Activated B cell treated with CpG ODN at 0.5 μM for 24 hours (primary cell): ENCODE results near the gene GLT8D2. TPM values are rescaled to one million over a fixed set of nuclear protein-coding genes. Genes with fewer than 3 reads are reported as not detected.
"Not testable (repeated sequence)": the region's sequence is repeated elsewhere in the genome, so short reads cannot be mapped to it uniquely, and the experiment has no call there.

Source experiments
- ATAC-seq: fragments of 200-7000 bp; cut with Tn5 transposase; one replicate; pipeline ENCODE4 v1.10.0; 2021; ENCODE audit warnings: low read depth, mild to moderate bottlenecking, moderate library complexity
- CTCF ChIA-PET: fragments of 350-600 bp; sonication (Branson Sonifier 250); formaldehyde crosslinking; loops from one replicate; lab custom pipeline; 2021; ENCODE audit warnings: antibody characterized with exemption; lab: Charles Lee
- POLR2A ChIA-PET: fragments of 350-600 bp; sonication (Branson Sonifier 250); formaldehyde crosslinking; loops from one replicate; lab custom pipeline; 2021; ENCODE audit warnings: antibody characterized with exemption; lab: Charles Lee
- DNase-seq: peaks from one replicate; pipeline ENCODE4 v3.0.0; 2022
- H3K27ac Mint-ChIP-seq: one replicate; pipeline ENCODE4 v1.8.0; 2020; ENCODE audit warnings: mixed read lengths
- H3K27me3 Mint-ChIP-seq: one replicate; pipeline ENCODE4 v1.8.0; 2021; ENCODE audit warnings: mixed read lengths
- H3K36me3 Mint-ChIP-seq: one replicate; pipeline ENCODE4 v1.8.0; 2021; ENCODE audit warnings: low read depth, mixed read lengths
- H3K4me1 Mint-ChIP-seq: one replicate; pipeline ENCODE4 v1.8.0; 2021; ENCODE audit warnings: mixed read lengths
- H3K4me3 Mint-ChIP-seq: one replicate; pipeline ENCODE4 v1.8.0; 2020; ENCODE audit warnings: mild to moderate bottlenecking, mixed read lengths
- H3K9me3 Mint-ChIP-seq: one replicate; pipeline ENCODE4 v1.8.0; 2020; ENCODE audit warnings: mixed read lengths
- intact Hi-C: fragments of 100-400 bp; cut with micrococcal nuclease; formaldehyde crosslinking; loops from one replicate; pipeline ENCODE4 v1.15.1; 2024
- total RNA-seq: library from RNA; stranded (reverse); gene quantifications from 2 replicates; pipeline ENCODE4 v1.2.3, GENCODE V29; 2022
- TF ChIP-seq, protein P1 (sequence below): fragments of 200-600 bp; IDR thresholded peaks from one replicate; pipeline ENCODE4 v1.8.0; 2022; ENCODE audit warnings: antibody characterized with exemption, mild to moderate bottlenecking

The GLT8D2 gene
- total RNA-seq, 1 donor from 2014 or later, result not detected

DNA sequence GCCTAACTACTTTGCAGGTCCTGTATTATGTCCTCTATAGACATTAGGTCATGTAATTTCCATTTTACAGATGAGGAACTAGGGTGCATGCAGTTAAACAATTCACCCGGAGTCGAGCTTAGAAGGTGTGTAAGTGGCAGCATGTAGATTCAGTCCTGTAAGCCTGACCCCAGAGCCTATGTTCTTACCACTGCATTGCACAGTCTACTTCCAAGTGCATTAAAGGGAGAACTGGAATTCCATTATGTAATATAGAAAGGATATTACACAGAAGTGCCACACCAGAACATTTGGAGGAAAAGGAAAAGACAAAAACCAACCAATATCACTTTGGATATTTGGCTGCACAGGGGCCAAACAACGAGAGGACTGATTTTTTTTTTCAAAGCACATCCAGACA lies 1.2 kb downstream of the GLT8D2 start:
- ATAC-seq (no peak), DNase-seq (no peak)
- intact Hi-C loops, result no loop called here
- CTCF ChIA-PET, result no interaction called here
- TF ChIP-seq, protein P1, sequence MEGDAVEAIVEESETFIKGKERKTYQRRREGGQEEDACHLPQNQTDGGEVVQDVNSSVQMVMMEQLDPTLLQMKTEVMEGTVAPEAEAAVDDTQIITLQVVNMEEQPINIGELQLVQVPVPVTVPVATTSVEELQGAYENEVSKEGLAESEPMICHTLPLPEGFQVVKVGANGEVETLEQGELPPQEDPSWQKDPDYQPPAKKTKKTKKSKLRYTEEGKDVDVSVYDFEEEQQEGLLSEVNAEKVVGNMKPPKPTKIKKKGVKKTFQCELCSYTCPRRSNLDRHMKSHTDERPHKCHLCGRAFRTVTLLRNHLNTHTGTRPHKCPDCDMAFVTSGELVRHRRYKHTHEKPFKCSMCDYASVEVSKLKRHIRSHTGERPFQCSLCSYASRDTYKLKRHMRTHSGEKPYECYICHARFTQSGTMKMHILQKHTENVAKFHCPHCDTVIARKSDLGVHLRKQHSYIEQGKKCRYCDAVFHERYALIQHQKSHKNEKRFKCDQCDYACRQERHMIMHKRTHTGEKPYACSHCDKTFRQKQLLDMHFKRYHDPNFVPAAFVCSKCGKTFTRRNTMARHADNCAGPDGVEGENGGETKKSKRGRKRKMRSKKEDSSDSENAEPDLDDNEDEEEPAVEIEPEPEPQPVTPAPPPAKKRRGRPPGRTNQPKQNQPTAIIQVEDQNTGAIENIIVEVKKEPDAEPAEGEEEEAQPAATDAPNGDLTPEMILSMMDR, result no peak
- no peaks in the 10 kb centered on the region for H3K9me3 Mint-ChIP-seq
- no peak overlapping the region for H3K27ac Mint-ChIP-seq
- no peaks in the 10 kb centered on the region for H3K36me3 Mint-ChIP-seq
- peaks cover 5% of the 10 kb centered on the region for H3K4me1 Mint-ChIP-seq
- peaks cover 34% of the 10 kb centered on the region for H3K27me3 Mint-ChIP-seq
- POLR2A ChIA-PET, result no interaction called here
- H3K4me3 Mint-ChIP-seq, result no peak overlapping the region

DNA sequence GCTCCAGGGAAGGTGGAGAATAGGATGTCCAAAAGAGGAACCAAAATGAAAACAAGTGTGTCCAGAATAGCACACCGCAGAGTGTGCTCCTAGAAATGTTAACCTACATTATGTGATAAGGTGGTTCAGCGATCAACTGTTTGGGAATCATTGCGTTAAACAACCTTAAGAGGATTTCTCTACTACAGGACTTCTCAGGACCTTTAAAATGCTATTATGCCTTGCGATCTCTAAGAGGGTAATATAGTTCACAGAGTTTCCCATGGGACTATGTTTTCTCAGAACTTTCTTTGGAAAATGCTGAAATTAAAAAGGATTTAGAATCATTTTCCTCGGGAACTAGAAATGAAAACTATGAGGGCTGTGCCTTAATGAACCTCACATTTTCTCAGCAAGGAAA lies 1.8 kb downstream of the GLT8D2 start:
- H3K27me3 Mint-ChIP-seq, result peaks cover 31% of the 10 kb centered on the region
- H3K27ac Mint-ChIP-seq, result no peak overlapping the region
- ChIA-PET CTCF (no interaction called here), POLR2A (no interaction called here)
- TF ChIP-seq, protein P1, result no peak
- H3K4me1 Mint-ChIP-seq, result peaks cover 5% of the 10 kb centered on the region
- H3K36me3 Mint-ChIP-seq, result no peaks in the 10 kb centered on the region
- DNase-seq, result no peak
- intact Hi-C loops, result no loop called here
- no peak overlapping the region for H3K4me3 Mint-ChIP-seq
- no peaks in the 10 kb centered on the region for H3K9me3 Mint-ChIP-seq
- ATAC-seq, result no peak

DNA sequence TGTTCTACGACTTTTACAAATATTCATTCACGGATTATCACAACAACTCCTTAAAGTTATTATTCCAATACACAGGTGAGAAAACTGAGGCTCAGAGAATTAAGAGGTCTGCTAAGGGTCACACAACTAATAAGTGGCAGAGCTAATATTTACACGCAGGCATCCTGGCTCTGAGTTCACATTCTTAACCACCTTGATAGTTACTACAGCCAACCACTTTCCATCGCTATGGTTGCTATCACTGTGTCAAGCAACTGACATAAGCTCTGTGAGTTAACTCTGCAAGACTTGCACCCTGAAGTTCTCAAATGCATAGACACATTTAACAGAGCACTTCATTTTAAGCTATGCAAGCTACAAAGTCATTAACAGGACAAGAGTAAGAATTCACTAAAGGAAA lies 3.7 kb downstream of the GLT8D2 start:
- no peak for ATAC-seq
- no peaks in the 10 kb centered on the region for H3K36me3 Mint-ChIP-seq
- intact Hi-C loops, result no loop called here
- POLR2A ChIA-PET, result no interaction called here
- TF ChIP-seq, protein P1, result no peak
- CTCF ChIA-PET, result no interaction called here
- no peaks in the 10 kb centered on the region for H3K9me3 Mint-ChIP-seq
- H3K27ac Mint-ChIP-seq, result no peak overlapping the region
- DNase-seq, result no peak
- H3K27me3 Mint-ChIP-seq, result peaks cover 24% of the 10 kb centered on the region
- no peak overlapping the region for H3K4me3 Mint-ChIP-seq
- peaks cover 5% of the 10 kb centered on the region for H3K4me1 Mint-ChIP-seq

DNA sequence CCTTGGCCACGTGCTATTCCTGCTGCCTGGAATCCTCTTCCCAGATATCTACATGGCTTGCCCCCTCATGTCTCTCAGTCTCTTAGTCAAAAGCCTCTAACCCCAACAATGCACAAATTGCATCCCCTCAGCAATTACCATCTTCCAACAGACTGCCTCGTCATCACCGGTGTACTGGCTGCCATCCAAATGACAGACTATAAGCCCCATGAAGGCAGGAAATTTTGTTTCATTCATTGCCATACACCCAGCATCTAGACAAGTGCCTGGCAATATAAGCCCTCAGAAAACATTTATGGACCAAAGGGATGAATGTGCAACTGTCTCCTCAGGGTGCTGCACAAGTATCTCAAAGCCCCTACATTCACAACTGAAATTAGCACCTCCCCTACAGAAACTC lies 5.8 kb downstream of the GLT8D2 start:
- H3K4me3 Mint-ChIP-seq, result no peak overlapping the region
- no peaks in the 10 kb centered on the region for H3K9me3 Mint-ChIP-seq
- H3K4me1 Mint-ChIP-seq, result no peaks in the 10 kb centered on the region
- POLR2A ChIA-PET, result no interaction called here
- TF ChIP-seq, protein P1, result no peak
- ATAC-seq (no peak), DNase-seq (no peak)
- intact Hi-C loops, result no loop called here
- H3K27ac Mint-ChIP-seq, result no peak overlapping the region
- CTCF ChIA-PET, result no interaction called here
- peaks cover 8% of the 10 kb centered on the region for H3K27me3 Mint-ChIP-seq
- no peaks in the 10 kb centered on the region for H3K36me3 Mint-ChIP-seq

- Mint-ChIP-seq H3K9me3 (no peaks in the 10 kb centered on the region), H3K27me3 (no peaks in the 10 kb centered on the region), H3K36me3 (no peaks in the 10 kb centered on the region), H3K4me3 (no peak overlapping the region), H3K27ac (no peak overlapping the region), H3K4me1 (no peaks in the 10 kb centered on the region)
- CTCF ChIA-PET, result no interaction called here
- POLR2A ChIA-PET, result interaction anchor here (1.0 kb wide), 1 partner anchor 51 kb away, joined by 3 read pairs; no protein-coding TSS in a partner anchor
- ATAC-seq (no peak), DNase-seq (no peak)
- TF ChIP-seq, protein P1, result no peak
- intact Hi-C loops, result no loop called here
Observed at GRCh38 chr12:104042580-104042979, 7.4 kb downstream of the GLT8D2 start.

- H3K36me3 Mint-ChIP-seq, H3K4me1 Mint-ChIP-seq, CTCF ChIA-PET, ATAC-seq, H3K27ac Mint-ChIP-seq, POLR2A ChIA-PET, intact Hi-C loops, H3K4me3 Mint-ChIP-seq, DNase-seq, H3K9me3 Mint-ChIP-seq: not testable (repeated sequence)
- peaks cover 11% of the 10 kb centered on the region for H3K27me3 Mint-ChIP-seq
Observed at GRCh38 chr12:104039769-104040168, 10.2 kb downstream of the GLT8D2 start.

DNA sequence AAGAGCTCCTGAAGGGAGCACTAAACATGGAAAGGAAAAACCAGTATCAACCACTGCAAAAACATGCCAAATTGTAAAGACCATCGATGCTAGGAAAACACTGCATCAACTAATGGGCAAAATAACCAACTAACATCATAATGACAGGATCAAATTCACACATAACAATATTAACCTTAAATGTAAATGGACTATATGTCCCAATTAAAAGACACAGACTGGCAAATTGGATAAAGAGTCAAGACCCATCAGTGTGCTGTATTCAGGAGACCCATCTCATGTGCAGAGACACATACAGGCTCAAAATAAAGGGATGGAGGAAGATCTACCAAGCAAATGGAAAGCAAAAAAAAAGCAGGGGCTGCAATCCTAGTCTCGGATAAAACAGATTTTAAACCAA lies 13.8 kb downstream of the GLT8D2 start:
- H3K9me3 Mint-ChIP-seq, CTCF ChIA-PET, H3K27ac Mint-ChIP-seq, H3K4me3 Mint-ChIP-seq, intact Hi-C loops, ATAC-seq, POLR2A ChIA-PET, H3K36me3 Mint-ChIP-seq, H3K4me1 Mint-ChIP-seq, DNase-seq: not testable (repeated sequence)
- H3K27me3 Mint-ChIP-seq, result peaks cover 13% of the 10 kb centered on the region

- CTCF ChIA-PET, H3K27ac Mint-ChIP-seq, H3K27me3 Mint-ChIP-seq, H3K4me3 Mint-ChIP-seq, POLR2A ChIA-PET, H3K9me3 Mint-ChIP-seq, H3K36me3 Mint-ChIP-seq, DNase-seq, H3K4me1 Mint-ChIP-seq, intact Hi-C loops: not testable (repeated sequence)
- ATAC-seq, result peak; percentile 40
Observed at GRCh38 chr12:104030596-104030995, 19.4 kb downstream of the GLT8D2 start.
